Measurements from ENCODE around the gene WDR5B. TPM values are rescaled to one million over a fixed set of nuclear protein-coding genes. Genes with fewer than 3 reads are reported as not detected.
A peak's percentile ranks its signal among the peaks of the same experiment; 100 is the strongest.

Gene WDR5B
- total and polyA plus RNA-seq, 2 experiments from 2014 or later, result 3.7 to 5.6 TPM

DNA sequence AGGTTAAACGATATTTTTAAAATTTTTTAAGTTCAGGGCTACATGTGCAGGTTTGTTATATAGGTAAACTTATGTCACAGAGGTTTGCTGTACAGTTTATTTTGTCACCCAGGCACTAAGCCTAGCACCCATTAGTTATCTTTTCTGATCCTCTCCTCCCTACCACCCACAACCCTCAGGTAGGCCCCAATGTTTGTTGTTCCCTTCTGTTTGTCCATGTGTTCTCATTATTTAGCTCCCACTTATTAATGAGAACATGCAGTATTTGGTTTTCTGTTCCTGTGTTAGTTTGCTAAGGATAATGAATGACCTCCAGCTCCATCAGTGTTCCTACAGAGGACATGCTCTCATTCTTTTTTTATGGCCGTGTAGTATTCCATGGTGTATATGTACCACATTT, 16.9 kb downstream of the WDR5B start:
- H3K79me2 ChIP-seq (ENCODE audit: insufficient read depth), result peaks cover 17% of the 10 kb centered on the region
- WGBS, 2 experiments (ENCODE audit: low coverage in 1 of 2, low lambda C conversion rate in 2 of 2, missing lambda C conversion rate in 2 of 2), result 97 to 100% methylated on average over 1 to 2 of the region's 2 CpGs
- H3K36me3 ChIP-seq (ENCODE audit: low read depth), result no peaks in the 10 kb centered on the region
- peaks cover 10% of the 10 kb centered on the region for H3F3A ChIP-seq (ENCODE audit: insufficient read depth)
- no peak overlapping the region for H3K27ac ChIP-seq
- H2AFZ ChIP-seq, result no peak overlapping the region
- no peaks in the 10 kb centered on the region for H3K27me3 ChIP-seq (replicated peaks; ENCODE audit: insufficient read depth)
- no peaks in the 10 kb centered on the region for H3K9me2 ChIP-seq (ENCODE audit: insufficient read depth)
- H3K4me2 ChIP-seq (ENCODE audit: unreplicated experiment), result no peak overlapping the region
- H3K9me3 ChIP-seq (ENCODE audit: low read depth), result no peaks in the 10 kb centered on the region
- DNase-seq, result no peak
- TF ChIP-seq EZH2 (IDR thresholded peaks at IDR 0.05; ENCODE audit: insufficient read depth, poor library complexity, severe bottlenecking) (no peak), EZH2phosphoT487 (IDR thresholded peaks at IDR 0.05; ENCODE audit: insufficient read depth, low read depth) (no peak)
- no peak overlapping the region for H3K9ac ChIP-seq
- no peaks in the 10 kb centered on the region for H4K20me1 ChIP-seq (ENCODE audit: insufficient read depth)
- in situ Hi-C loops (cut with MboI), result no loop called here
- H3K4me1 ChIP-seq (ENCODE audit: insufficient read depth), result peaks cover 13% of the 10 kb centered on the region; the same call in 1 of the 2 replicates
- H3K4me3 ChIP-seq, result no peak overlapping the region

DNA sequence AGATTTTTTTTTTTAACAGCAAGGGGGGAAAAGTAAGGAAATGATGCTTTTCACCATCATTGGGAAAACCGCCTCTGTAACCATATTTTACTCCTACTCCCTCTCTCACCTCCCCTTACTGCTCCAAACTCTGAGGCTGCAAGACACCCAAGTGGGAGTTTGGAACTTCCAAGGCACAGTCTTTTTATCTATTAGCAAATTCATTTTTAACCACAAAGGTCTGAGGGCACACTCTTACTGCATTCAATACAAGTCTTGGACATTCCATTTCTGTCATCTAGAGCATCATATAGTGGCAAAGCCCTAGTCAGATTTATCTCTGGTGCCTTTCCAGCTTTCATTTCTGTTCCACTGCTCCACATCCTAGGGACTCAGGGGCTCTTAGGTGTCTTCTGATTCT, 18.7 kb downstream of the WDR5B start:
- H3K27me3 ChIP-seq (replicated peaks; ENCODE audit: insufficient read depth), result no peaks in the 10 kb centered on the region
- no peak overlapping the region for H3K4me3 ChIP-seq
- peaks cover 11% of the 10 kb centered on the region for H3F3A ChIP-seq (ENCODE audit: insufficient read depth)
- H3K4me1 ChIP-seq (ENCODE audit: insufficient read depth), result peaks cover 13% of the 10 kb centered on the region; the same call in 1 of the 2 replicates
- in situ Hi-C loops (cut with MboI), result no loop called here
- H2AFZ ChIP-seq, result no peak overlapping the region
- DNase-seq, result no peak
- H3K36me3 ChIP-seq (ENCODE audit: low read depth), result no peaks in the 10 kb centered on the region
- H4K20me1 ChIP-seq (ENCODE audit: insufficient read depth), result no peaks in the 10 kb centered on the region
- H3K79me2 ChIP-seq (ENCODE audit: insufficient read depth), result peaks cover 26% of the 10 kb centered on the region
- H3K9me2 ChIP-seq (ENCODE audit: insufficient read depth), result no peaks in the 10 kb centered on the region
- no peak for TF ChIP-seq EZH2phosphoT487 (IDR thresholded peaks at IDR 0.05; ENCODE audit: insufficient read depth, low read depth)
- TF ChIP-seq EZH2 (IDR thresholded peaks at IDR 0.05; ENCODE audit: insufficient read depth, poor library complexity, severe bottlenecking), result no peak
- 91 to 97% methylated on average over 1 of the region's 1 CpG for WGBS, 2 experiments (ENCODE audit: low coverage in 1 of 2, low lambda C conversion rate in 2 of 2, missing lambda C conversion rate in 2 of 2)
- H3K27ac ChIP-seq, result no peak overlapping the region
- H3K9ac ChIP-seq, result no peak overlapping the region
- H3K9me3 ChIP-seq (ENCODE audit: low read depth), result no peaks in the 10 kb centered on the region
- H3K4me2 ChIP-seq (ENCODE audit: unreplicated experiment), result no peak overlapping the region

DNA sequence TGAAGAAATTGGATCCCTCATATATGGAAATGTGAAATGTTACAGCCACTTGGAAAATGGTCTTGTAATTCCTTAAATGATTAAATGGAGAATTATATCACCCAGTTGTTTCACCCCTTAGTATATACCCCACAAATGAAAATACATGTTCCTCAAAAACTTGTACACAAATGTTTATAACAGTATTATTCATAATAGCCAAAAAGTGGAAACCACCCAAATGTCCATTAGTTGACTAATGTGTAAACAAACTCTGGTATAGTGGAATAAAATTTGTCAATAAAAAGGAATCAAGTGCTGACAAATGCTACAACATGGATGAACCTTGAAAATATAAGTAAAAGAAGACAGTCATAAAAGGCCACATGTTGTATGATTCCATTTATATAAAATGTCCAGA, 19.4 kb downstream of the WDR5B start:
- Histone ChIP-seq H3K9me2 (ENCODE audit: insufficient read depth) (no peaks in the 10 kb centered on the region), H3K4me3 (no peak overlapping the region), H4K20me1 (ENCODE audit: insufficient read depth) (no peaks in the 10 kb centered on the region), H3K36me3 (ENCODE audit: low read depth) (no peaks in the 10 kb centered on the region), H3F3A (ENCODE audit: insufficient read depth) (peaks cover 11% of the 10 kb centered on the region), H3K4me2 (ENCODE audit: unreplicated experiment) (no peak overlapping the region), H2AFZ (no peak overlapping the region), H3K4me1 (ENCODE audit: insufficient read depth) (peaks cover 13% of the 10 kb centered on the region; the same call in 1 of the 2 replicates), H3K9me3 (ENCODE audit: low read depth) (no peaks in the 10 kb centered on the region), H3K27ac (no peak overlapping the region), H3K79me2 (ENCODE audit: insufficient read depth) (peaks cover 26% of the 10 kb centered on the region), H3K9ac (no peak overlapping the region), H3K27me3 (replicated peaks; ENCODE audit: insufficient read depth) (no peaks in the 10 kb centered on the region)
- no peak for TF ChIP-seq EZH2phosphoT487 (IDR thresholded peaks at IDR 0.05; ENCODE audit: insufficient read depth, low read depth)
- TF ChIP-seq EZH2 (IDR thresholded peaks at IDR 0.05; ENCODE audit: insufficient read depth, poor library complexity, severe bottlenecking), result no peak
- no peak for DNase-seq
- in situ Hi-C loops (cut with MboI), result no loop called here

DNA sequence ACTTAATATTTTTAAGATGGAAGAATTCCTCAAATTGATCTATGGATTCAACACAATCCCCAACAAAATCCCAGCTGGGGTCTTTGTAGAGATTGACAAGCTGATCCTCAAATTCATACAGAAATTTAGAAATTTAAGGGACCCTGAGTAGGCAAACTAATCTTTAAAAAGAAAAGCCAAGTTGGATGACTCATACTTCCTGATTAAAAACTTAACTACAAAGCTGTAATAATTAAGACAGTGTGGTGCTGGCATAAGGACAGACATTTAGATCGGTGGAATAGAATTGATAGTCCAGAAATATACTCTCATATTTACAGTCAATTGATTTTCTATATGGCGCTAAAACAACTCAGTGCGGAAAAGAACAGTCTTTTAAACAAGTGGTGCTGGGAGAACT, 20.3 kb downstream of the WDR5B start:
- H3K27ac ChIP-seq, result no peak overlapping the region
- no peak overlapping the region for H2AFZ ChIP-seq
- no peaks in the 10 kb centered on the region for H3K9me2 ChIP-seq (ENCODE audit: insufficient read depth)
- in situ Hi-C loops (cut with MboI), result no loop called here
- no peak overlapping the region for H3K4me2 ChIP-seq (ENCODE audit: unreplicated experiment)
- H3K4me3 ChIP-seq, result no peak overlapping the region
- no peaks in the 10 kb centered on the region for H4K20me1 ChIP-seq (ENCODE audit: insufficient read depth)
- WGBS, 2 experiments (ENCODE audit: low coverage in 1 of 2, low lambda C conversion rate in 2 of 2, missing lambda C conversion rate in 2 of 2), result 26 to 37% methylated on average over 3 of the region's 3 CpGs
- H3K9ac ChIP-seq, result no peak overlapping the region
- H3K36me3 ChIP-seq (ENCODE audit: low read depth), result no peaks in the 10 kb centered on the region
- H3K9me3 ChIP-seq (ENCODE audit: low read depth), result no peaks in the 10 kb centered on the region
- no peaks in the 10 kb centered on the region for H3K27me3 ChIP-seq (replicated peaks; ENCODE audit: insufficient read depth)
- peaks cover 13% of the 10 kb centered on the region; the same call in 1 of the 2 replicates for H3K4me1 ChIP-seq (ENCODE audit: insufficient read depth)
- H3F3A ChIP-seq (ENCODE audit: insufficient read depth), result peaks cover 11% of the 10 kb centered on the region
- H3K79me2 ChIP-seq (ENCODE audit: insufficient read depth), result peaks cover 26% of the 10 kb centered on the region
- peak; percentile 35 for DNase-seq
- TF ChIP-seq EZH2phosphoT487 (IDR thresholded peaks at IDR 0.05; ENCODE audit: insufficient read depth, low read depth) (no peak), EZH2 (IDR thresholded peaks at IDR 0.05; ENCODE audit: insufficient read depth, poor library complexity, severe bottlenecking) (no peak)

DNA sequence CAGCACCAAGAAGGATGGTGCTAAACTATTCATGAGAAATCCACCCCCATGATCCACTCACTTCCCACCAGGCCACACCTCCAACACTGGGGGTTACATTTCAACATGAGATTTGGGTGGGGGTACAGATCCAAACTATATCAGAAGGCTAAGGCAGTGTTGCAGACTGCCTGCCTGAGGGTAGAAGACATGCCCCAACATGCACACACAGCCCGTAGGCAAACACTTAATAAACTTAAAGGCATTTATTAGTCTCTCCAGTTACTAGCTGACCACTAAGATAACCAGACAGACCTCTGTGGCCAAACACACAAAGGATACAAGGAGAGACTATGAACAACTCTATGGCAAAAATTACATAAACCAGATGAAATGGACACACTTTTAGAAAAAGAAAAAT, 21.7 kb downstream of the WDR5B start:
- Histone ChIP-seq H3K27ac (no peak overlapping the region), H3K79me2 (ENCODE audit: insufficient read depth) (peaks cover 32% of the 10 kb centered on the region), H3K4me1 (ENCODE audit: insufficient read depth) (peaks cover 13% of the 10 kb centered on the region; the same call in 1 of the 2 replicates), H3K4me2 (ENCODE audit: unreplicated experiment) (no peak overlapping the region), H3K36me3 (ENCODE audit: low read depth) (no peaks in the 10 kb centered on the region), H3K4me3 (no peak overlapping the region), H3K27me3 (replicated peaks; ENCODE audit: insufficient read depth) (no peaks in the 10 kb centered on the region), H3K9me3 (ENCODE audit: low read depth) (no peaks in the 10 kb centered on the region), H3F3A (ENCODE audit: insufficient read depth) (peaks cover 11% of the 10 kb centered on the region), H2AFZ (peak overlapping the region; percentile 60), H3K9me2 (ENCODE audit: insufficient read depth) (no peaks in the 10 kb centered on the region), H3K9ac (0 out of 2 replicates have a peak overlapping the region, but pooled peaks have one; percentile 12), H4K20me1 (ENCODE audit: insufficient read depth) (no peaks in the 10 kb centered on the region)
- no peak for DNase-seq
- no peak for TF ChIP-seq EZH2phosphoT487 (IDR thresholded peaks at IDR 0.05; ENCODE audit: insufficient read depth, low read depth)
- TF ChIP-seq EZH2 (IDR thresholded peaks at IDR 0.05; ENCODE audit: insufficient read depth, poor library complexity, severe bottlenecking), result no peak
- in situ Hi-C loops (cut with MboI), result no loop called here
- WGBS, 2 experiments (ENCODE audit: low coverage in 1 of 2, low lambda C conversion rate in 2 of 2, missing lambda C conversion rate in 2 of 2), result 47 to 60% methylated on average over 1 of the region's 1 CpG
